Measurements from ENCODE around the gene PHF2.

Gene PHF2

DNA sequence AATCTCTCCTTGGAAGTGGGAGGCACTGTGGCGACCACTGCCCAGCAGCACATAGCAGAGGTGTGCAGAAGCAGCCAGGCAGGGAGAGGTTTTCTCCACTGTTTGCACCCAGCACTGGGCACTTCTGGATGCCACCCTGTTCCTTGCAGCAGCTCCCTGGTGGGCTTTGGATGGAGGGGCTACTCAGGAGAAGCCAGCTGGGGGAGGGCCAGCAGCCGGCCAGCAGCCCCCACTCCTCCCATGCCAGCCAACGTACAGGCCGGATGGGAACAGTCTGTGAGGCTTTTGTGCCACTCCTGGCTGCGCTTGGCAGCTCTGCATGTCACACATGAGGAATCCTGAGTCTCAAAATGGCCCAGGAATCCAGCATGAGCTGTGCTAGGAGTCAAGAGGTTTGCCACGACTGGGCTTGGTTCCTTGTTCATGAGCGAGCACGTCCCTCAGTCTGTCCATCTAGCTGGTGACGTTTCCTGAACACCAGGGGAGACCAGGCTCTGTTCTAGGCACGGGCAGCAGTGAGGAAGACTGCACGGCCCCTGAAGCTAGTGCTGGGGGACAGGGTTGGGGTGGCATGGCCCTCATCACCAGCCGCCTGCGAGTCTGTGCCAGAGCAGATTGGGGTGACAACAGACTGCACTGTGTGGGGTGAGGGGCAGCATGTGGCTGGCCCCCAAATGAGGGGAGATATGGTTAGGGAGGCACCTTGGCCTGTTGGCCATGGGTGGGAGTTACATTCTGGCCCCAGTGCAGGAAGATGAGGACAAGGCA, 10.1 kb downstream of the PHF2 start:
- DNase-seq (ENCODE audit: extremely low read depth, low read depth), result no peak
- no peak for TF ChIP-seq CTCF (IDR thresholded peaks at IDR 0.05; ENCODE audit: low read depth, low read length)

- no peak for TF ChIP-seq CTCF (IDR thresholded peaks at IDR 0.05; ENCODE audit: low read depth, low read length)
- no peak for DNase-seq (ENCODE audit: extremely low read depth, low read depth)
Measured at GRCh38 chr9:93587284-93587650, 10.9 kb downstream of the PHF2 start.

DNA sequence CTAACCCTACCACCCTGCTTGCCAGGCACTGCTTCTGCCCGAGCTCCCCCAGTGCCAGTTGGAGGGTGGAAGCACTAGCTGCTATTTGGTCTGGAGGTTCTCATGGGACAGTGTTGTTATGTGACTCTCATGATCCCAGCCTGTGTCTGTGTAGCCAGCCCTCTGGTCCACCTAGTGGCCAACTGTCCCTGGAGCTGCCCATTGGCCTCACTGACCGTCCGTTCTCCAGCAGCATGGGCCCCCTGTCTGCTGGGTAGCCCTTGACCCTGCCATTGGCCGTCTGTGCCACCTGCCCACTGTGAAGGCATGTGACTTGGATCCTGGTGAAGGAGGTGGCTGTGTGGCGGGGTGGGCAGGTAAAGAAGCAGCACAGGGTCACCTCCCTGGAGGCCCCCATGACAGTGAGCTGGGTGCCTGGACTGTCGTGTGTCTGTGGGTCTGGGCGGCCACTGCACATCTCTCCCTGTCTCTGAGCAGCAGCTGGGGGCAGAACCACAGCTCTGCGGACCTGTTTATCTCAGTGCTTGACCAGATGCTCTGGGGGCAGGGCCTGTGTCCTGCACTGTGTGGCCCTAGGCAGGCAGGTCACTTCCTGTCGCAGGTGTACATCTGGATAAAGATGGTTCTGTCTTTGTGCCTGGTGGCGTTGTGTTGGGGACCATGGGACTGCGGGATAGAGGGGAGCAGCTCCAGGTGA, 11.4 kb downstream of the PHF2 start:
- TF ChIP-seq CTCF (IDR thresholded peaks at IDR 0.05; ENCODE audit: low read depth, low read length), result peak; percentile 10; the same call in 1 of the 2 replicates
- no peak for DNase-seq (ENCODE audit: extremely low read depth, low read depth)

GRCh38 chr9:93588641-93589609, 12.5 kb downstream of the PHF2 start:
- no peak for TF ChIP-seq CTCF (IDR thresholded peaks at IDR 0.05; ENCODE audit: low read depth, low read length)
- no peak for DNase-seq (ENCODE audit: extremely low read depth, low read depth)

GRCh38 chr9:93589688-93590087, 13.3 kb downstream of the PHF2 start:
- DNase-seq (ENCODE audit: extremely low read depth, low read depth), result no peak
- no peak for TF ChIP-seq CTCF (IDR thresholded peaks at IDR 0.05; ENCODE audit: low read depth, low read length)

DNA sequence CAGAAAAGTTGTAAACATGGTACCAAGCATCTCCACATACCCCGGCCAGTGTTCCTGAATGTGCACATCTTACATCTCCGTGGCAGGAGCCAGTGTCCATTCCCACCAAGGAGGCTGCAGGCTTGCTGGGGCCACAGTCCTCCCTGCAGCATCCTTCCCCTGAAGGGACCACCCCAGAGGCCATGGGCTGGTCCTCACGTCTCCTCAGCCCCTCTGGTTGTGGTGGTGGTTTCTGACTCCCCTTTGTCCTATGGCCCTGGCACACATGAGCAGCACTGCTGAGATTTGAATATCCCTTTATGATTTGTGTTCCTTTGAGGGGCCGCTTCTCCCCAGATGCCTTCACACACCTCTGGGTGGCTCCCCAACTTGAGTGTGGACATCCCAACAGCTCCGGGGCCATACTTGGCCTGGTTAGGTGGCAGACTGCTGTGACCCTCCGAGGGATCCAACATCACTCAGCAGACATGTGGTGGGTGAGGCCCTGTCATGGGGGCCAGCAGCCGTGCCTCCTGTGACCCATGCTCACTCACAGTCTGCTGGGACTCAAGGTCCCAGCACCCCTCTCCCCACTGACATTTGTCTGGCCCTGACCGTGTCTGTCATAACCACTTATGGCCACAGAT, 14.3 kb downstream of the PHF2 start:
- DNase-seq (ENCODE audit: extremely low read depth, low read depth), result no peak
- TF ChIP-seq CTCF (IDR thresholded peaks at IDR 0.05; ENCODE audit: low read depth, low read length), result no peak

All from AG09319 (cell line).